ENCODE results near the gene CPNE6.

DNA sequence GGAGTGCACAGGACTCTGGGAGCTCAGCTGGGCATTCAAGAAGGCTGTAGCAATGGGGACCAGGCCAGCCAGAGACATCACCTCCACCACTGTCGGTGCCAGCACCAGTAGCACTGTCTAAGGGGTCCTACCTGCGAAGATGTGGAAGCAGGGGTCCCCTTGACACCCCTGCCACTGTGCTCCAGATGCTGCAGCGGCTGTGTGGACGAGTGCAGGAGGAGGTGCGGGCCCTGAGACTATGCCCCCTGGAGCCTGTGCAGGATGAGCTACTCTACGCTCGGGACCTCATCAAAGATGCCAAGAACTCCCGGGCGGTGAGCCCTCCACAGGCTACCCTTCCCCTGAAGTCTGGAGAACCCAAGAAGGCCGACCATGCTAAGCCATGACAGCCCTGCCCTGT, 10.9 kb upstream of the CPNE6 start:
- TF ChIP-seq, protein P1, sequence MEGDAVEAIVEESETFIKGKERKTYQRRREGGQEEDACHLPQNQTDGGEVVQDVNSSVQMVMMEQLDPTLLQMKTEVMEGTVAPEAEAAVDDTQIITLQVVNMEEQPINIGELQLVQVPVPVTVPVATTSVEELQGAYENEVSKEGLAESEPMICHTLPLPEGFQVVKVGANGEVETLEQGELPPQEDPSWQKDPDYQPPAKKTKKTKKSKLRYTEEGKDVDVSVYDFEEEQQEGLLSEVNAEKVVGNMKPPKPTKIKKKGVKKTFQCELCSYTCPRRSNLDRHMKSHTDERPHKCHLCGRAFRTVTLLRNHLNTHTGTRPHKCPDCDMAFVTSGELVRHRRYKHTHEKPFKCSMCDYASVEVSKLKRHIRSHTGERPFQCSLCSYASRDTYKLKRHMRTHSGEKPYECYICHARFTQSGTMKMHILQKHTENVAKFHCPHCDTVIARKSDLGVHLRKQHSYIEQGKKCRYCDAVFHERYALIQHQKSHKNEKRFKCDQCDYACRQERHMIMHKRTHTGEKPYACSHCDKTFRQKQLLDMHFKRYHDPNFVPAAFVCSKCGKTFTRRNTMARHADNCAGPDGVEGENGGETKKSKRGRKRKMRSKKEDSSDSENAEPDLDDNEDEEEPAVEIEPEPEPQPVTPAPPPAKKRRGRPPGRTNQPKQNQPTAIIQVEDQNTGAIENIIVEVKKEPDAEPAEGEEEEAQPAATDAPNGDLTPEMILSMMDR (IDR thresholded peaks at IDR 0.05 in 4 of 5, conservative IDR thresholded peaks at IDR 0.05 in 1 of 5): no peak
- TF ChIP-seq POLR2A (IDR thresholded peaks at IDR 0.05): no peak
